NCI-H526 (cell line): ENCODE results near the gene SENP7.
"Not testable (repeated sequence)": the region's sequence is repeated elsewhere in the genome, so short reads cannot be mapped to it uniquely, and the experiment has no call there.

ENCODE experiments used
- DNase-seq, 2 experiments: peaks; one replicate each; lab custom pipeline; 2025; lab: John Stamatoyannopoulos, UW

Gene SENP7, protein sequence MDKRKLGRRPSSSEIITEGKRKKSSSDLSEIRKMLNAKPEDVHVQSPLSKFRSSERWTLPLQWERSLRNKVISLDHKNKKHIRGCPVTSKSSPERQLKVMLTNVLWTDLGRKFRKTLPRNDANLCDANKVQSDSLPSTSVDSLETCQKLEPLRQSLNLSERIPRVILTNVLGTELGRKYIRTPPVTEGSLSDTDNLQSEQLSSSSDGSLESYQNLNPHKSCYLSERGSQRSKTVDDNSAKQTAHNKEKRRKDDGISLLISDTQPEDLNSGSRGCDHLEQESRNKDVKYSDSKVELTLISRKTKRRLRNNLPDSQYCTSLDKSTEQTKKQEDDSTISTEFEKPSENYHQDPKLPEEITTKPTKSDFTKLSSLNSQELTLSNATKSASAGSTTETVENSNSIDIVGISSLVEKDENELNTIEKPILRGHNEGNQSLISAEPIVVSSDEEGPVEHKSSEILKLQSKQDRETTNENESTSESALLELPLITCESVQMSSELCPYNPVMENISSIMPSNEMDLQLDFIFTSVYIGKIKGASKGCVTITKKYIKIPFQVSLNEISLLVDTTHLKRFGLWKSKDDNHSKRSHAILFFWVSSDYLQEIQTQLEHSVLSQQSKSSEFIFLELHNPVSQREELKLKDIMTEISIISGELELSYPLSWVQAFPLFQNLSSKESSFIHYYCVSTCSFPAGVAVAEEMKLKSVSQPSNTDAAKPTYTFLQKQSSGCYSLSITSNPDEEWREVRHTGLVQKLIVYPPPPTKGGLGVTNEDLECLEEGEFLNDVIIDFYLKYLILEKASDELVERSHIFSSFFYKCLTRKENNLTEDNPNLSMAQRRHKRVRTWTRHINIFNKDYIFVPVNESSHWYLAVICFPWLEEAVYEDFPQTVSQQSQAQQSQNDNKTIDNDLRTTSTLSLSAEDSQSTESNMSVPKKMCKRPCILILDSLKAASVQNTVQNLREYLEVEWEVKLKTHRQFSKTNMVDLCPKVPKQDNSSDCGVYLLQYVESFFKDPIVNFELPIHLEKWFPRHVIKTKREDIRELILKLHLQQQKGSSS

GRCh38 chr3:101512646-101513418, at the start of gene SENP7:
Gene SENP7 (minus strand): TSS chr3:101513212. CDS start chr3:101513130, 82 bp downstream.
- peak; percentile 65 to 87 for DNase-seq

DNA sequence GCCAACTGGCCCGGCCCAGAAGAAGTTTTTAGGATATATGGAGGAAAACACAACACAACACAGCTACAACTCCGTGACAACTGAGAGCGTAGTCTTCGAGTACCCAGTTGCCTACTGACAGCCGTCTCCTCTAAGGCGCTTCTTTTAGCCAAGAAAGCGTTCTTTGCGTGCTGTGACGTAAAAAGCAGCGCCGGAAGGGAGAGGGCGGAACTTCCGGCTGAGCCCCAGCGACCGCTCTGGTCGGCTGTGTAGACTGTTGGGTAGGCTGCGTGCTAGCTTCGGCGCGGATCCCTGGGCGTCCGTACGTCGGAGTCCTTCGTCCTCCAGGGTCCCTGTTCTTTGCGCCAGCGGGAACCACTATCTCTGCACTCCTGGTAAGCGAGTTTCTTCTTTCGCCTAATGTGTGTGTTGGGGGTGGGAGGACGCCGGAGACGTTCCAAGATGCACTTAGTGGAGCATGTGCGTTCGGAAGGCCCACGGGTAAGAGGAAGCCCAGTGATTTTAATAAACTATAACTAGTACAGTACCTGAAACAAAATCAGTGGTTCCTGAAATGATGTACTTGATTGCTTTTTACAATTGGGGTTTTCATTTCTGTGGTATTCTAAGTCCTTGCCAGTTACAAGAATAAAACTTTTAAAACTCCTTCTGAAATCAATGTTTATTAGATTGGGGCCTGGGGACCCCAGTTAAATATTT, 48.8 kb upstream of the SENP7 start, which contains the start of gene TRMT10C:
Gene TRMT10C, plus strand, starts transcription at position 239 of the 699 bp plus-strand sequence. CDS start 2,914 bp downstream, outside the sequence.
- DNase-seq = peak; percentile 87 to 95

- no peak for DNase-seq
Observed at GRCh38 chr3:101556064-101556463, 43.1 kb upstream of the SENP7 start.

DNA sequence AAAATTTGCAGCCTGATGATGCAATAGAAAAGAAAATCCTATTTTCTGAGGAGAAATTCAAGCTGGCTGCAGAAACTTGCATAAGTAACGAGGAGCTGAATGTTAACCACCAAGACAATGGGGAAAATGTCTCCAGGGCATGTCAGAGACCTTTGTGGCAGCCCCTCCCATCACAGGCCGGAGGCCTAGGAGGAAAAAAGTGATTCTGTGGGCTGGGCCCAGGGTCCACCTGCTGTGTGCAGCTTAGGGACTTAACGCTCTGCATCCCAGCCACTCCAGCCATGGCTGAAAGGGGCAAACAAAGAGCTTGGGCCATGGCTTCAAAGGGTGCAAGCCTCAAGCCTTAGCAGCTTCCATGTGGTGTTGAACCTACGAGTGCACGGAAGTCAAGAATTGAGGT, 40.4 kb upstream of the SENP7 start:
- not testable (repeated sequence) for DNase-seq

DNA sequence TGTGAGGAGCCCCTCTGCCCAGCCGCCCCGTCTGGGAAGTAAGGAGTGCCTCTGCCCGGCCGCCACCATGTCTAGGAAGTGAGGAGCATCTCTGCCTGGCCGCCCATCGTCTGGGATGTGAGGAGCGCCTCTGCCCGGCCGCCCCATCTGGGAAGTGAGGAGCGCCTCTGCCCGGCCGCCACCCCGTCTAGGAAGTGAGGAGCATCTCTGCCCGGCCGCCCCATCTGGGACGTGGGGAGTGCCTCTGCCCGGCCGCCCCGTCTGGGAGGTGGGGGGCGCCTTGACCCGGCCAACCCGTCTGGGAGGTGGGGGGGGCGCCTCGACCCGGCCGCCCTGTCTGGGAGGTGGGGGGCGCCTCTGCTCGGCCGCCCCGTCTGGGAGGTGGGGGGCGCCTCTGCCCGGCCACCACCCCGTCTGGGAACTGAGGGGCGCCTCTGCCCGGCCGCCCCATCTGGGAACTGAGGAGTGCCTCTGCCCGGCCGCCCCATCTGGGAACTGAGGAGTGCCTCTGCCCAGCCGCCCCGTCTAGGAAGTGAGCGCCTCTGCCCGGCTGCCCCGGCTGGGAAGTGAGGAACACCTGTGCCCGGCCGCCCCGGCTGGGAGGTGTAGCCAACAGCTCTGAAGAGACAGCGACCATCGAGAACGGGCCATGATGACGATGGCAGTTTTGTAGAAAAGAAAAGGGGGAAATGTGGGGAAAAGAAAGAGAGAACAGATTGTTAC, 38.5 kb upstream of the SENP7 start:
- DNase-seq = not testable (repeated sequence)

- no peak for DNase-seq
Observed at GRCh38 chr3:101549473-101549872, 36.5 kb upstream of the SENP7 start.

- DNase-seq = no peak
Observed at GRCh38 chr3:101548527-101549105, 35.6 kb upstream of the SENP7 start.

GRCh38 chr3:101544161-101544850, 31.3 kb upstream of the SENP7 start:
- DNase-seq = no peak

GRCh38 chr3:101542957-101543356, 29.9 kb upstream of the SENP7 start:
- DNase-seq = no peak

DNA sequence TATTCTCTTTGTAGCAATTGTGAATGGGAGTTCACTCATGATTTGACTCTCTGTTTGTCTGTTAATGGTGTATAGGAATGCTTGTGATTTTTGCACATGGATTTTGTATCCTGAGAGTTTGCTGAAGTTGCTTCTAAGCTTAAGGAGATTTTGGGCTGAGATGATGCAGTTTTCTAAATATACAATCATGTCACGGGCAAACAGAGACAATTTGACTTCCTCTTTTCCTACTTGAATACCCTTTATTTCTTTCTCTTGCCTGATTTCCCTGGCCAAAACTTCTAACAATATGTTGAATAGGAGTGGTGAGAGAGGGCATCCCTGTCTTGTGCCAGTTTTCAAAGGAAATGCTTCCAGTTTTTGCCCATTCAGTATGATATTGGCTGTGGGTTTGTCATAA, 23.9 kb upstream of the SENP7 start:
- DNase-seq = not testable (repeated sequence)

GRCh38 chr3:101536266-101536665, 23.3 kb upstream of the SENP7 start:
- DNase-seq = no peak

GRCh38 chr3:101535221-101535620, 22.2 kb upstream of the SENP7 start:
- DNase-seq = no peak

DNA sequence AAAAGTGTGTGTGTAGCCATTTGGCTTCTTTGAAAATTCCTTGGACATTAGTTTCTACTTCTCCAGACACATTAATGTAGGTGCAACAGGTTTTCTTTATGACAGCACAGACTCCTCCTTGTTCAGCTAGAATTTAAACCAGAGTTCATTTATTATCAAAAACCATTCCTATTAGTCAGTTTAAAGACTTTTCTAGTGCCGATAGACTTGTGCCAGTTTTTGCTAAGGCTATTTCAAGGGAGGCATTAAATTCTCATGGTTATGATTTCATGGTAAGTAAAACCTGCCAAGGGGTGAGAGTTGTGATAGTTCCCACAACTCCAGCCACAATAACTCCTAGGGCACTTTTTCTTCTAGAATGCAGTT, 20.6 kb upstream of the SENP7 start:
- DNase-seq = no peak

DNA sequence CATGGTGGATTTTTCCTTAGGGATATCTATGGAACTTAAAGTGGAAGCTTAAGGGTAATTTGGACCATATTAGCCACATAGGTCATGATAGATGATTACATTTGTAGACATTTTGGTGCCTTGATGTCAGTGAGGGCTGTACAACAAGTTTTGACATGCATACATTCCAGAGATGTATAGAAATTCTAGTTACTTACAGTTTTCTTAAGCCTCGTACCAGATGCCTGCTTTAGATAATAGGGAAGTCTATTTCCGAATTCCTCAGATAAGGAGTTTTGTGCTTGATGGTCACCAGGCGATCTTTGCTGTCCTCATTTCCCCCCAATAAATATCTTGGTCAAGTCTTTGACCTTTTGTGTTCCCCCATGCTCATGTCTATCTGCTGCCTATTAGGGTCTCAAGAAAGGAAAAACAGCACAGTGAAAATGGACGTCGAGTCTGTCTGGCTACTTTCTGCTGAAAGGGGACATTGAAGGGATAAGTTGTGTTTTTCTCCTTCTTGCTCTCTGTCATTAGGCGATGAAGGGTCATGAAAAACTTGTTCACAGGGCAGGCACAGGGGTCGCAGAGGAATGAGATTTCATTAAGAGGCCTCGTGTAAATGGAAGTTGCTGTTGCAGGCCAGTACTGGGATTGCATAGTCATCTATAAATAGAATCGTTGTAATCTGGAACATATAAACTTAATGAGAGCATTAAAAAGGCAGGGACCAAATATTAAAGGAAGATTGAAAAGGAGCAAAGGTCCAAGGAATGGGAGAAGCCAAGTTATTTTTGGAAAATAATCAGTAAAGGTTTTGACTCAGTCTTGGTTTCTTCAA, 20.0 kb upstream of the SENP7 start:
- no peak for DNase-seq

GRCh38 chr3:101531473-101532086, 18.6 kb upstream of the SENP7 start:
- no peak for DNase-seq

DNA sequence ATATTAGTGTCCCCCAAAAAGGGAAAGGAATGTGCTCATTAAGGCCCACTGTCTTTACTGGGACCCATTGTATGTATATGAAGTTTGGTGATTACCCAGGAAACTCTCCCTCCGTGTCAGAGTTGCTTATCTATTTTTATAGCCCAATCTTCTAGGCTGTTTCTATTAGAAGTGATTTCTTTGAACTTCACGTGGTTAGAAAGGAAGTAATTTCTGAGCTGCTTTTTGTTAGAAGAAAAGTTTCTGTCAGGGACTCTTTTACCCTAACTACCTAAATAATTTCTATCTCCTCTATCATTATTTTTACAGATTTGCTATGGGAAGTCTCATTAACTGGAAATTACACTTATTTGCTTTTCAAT, 17.7 kb upstream of the SENP7 start:
- DNase-seq = no peak

- no peak for DNase-seq
Observed at GRCh38 chr3:101529816-101530685, 17.0 kb upstream of the SENP7 start.
